Middle frontal gyrus (tissue), 1 donor: ENCODE results near the gene RCL1.
"Not testable (repeated sequence)": the region's sequence is repeated elsewhere in the genome, so short reads cannot be mapped to it uniquely, and the experiment has no call there.

Source experiments
- DNase-seq: peaks from one replicate; pipeline ENCODE4 v3.0.0-alpha.2; 2015; ENCODE audit warnings: low spot score; ENCODE audit errors: extremely low spot score

RCL1 gene

GRCh38 chr9:4875559-4875958, 82.8 kb downstream of the RCL1 start:
- no peak for DNase-seq

GRCh38 chr9:4879115-4879558, 86.4 kb downstream of the RCL1 start:
- no peak for DNase-seq

GRCh38 chr9:4883326-4883873, 90.7 kb downstream of the RCL1 start:
- no peak for DNase-seq

GRCh38 chr9:4886698-4887097, 94.0 kb downstream of the RCL1 start:
- no peak for DNase-seq

- DNase-seq: no peak
Measured at GRCh38 chr9:4887556-4887955, 94.8 kb downstream of the RCL1 start.

- DNase-seq: no peak
Measured at GRCh38 chr9:4890242-4890641, 97.5 kb downstream of the RCL1 start.

GRCh38 chr9:4890929-4891328, 98.2 kb downstream of the RCL1 start:
- no peak for DNase-seq

- no peak for DNase-seq
Measured at GRCh38 chr9:4891674-4892073, 98.9 kb downstream of the RCL1 start.

GRCh38 chr9:4892501-4893194, 99.9 kb downstream of the RCL1 start:
- no peak for DNase-seq

- no peak for DNase-seq
Measured at GRCh38 chr9:4894076-4894475, 101.3 kb downstream of the RCL1 start.

GRCh38 chr9:4899853-4900252, 107.1 kb downstream of the RCL1 start:
- DNase-seq: not testable (repeated sequence)

GRCh38 chr9:4901401-4902134, 108.8 kb downstream of the RCL1 start:
- not testable (repeated sequence) for DNase-seq

- no peak for DNase-seq
Measured at GRCh38 chr9:4902135-4902475, 109.4 kb downstream of the RCL1 start.

- DNase-seq: no peak
Measured at GRCh38 chr9:4904322-4905134, 111.8 kb downstream of the RCL1 start.

GRCh38 chr9:4905135-4905490, 112.4 kb downstream of the RCL1 start:
- no peak for DNase-seq
